Naive thymus-derived CD4-positive, alpha-beta T cell (primary cell): Measurements from ENCODE around the gene DEPDC7. TPM values are rescaled to one million over a fixed set of nuclear protein-coding genes. Genes with fewer than 3 reads are reported as not detected.

Source experiments
- ATAC-seq: fragments of 150-1000 bp; cut with Tn5 transposase; 2 replicates; pipeline ENCODE4 v1.10.0; 2021; ENCODE audit warnings: mild to moderate bottlenecking, moderate library complexity
- CTCF ChIA-PET: fragments of 350-600 bp; sonication (Branson Sonifier 250); formaldehyde crosslinking; loops from one replicate; lab custom pipeline; 2021; ENCODE audit warnings: antibody characterized with exemption; lab: Charles Lee
- POLR2A ChIA-PET: fragments of 350-600 bp; sonication (Branson Sonifier 250); formaldehyde crosslinking; loops from one replicate; lab custom pipeline; 2021; ENCODE audit warnings: antibody characterized with exemption, inconsistent platforms; lab: Charles Lee
- DNase-seq, 9 donors: peaks; one replicate each; pipeline versions ENCODE4 v3.0.0 to v3.0.0-alpha.2; 2020 to 2022; ENCODE audit warnings: mixed read lengths in 1 of 9
- H3K27ac ChIP-seq: one replicate; pipeline ENCODE4 v1.7.0; 2013; ENCODE audit warnings: mild to moderate bottlenecking, low read depth, low read length, moderate library complexity
- H3K27me3 ChIP-seq, 2 donors: one replicate each; pipeline ENCODE4 v1.7.0; 2013; ENCODE audit warnings: low read length in 2 of 2, mild to moderate bottlenecking in 2 of 2, moderate library complexity in 2 of 2; ENCODE audit not compliant: control insufficient read depth in 2 of 2, insufficient read depth in 2 of 2
- H3K36me3 ChIP-seq, 3 experiments: 1 replicate in 2 of 3; 2 replicates in 1 of 3; pipeline ENCODE4 v1.7.0; 2013; ENCODE audit warnings: low read length in 3 of 3, mild to moderate bottlenecking in 3 of 3, moderate library complexity in 1 of 3; ENCODE audit not compliant: insufficient read depth in 3 of 3, control insufficient read depth in 2 of 3
- H3K4me1 ChIP-seq, 2 donors: one replicate each; pipeline ENCODE4 v1.7.0; 2013; ENCODE audit warnings: low read length in 2 of 2, mild to moderate bottlenecking in 2 of 2, moderate library complexity in 1 of 2; ENCODE audit not compliant: control insufficient read depth in 2 of 2, insufficient read depth in 2 of 2
- H3K4me3 ChIP-seq: 2 replicates; pipeline ENCODE4 v1.7.0; 2013; ENCODE audit warnings: mild to moderate bottlenecking, low read length
- H3K9me3 ChIP-seq, 3 experiments: 1 replicate in 2 of 3; 2 replicates in 1 of 3; pipeline ENCODE4 v1.7.0; 2013; ENCODE audit warnings: low read length in 3 of 3; ENCODE audit not compliant: control insufficient read depth in 2 of 3
- H3K27ac Mint-ChIP-seq, 9 donors: one replicate each; pipeline ENCODE4 v1.8.0; 2020 to 2022; ENCODE audit warnings: mixed read lengths in 9 of 9, mild to moderate bottlenecking in 8 of 9, moderate library complexity in 5 of 9, inconsistent platforms in 2 of 9
- H3K27me3 Mint-ChIP-seq, 5 donors: one replicate each; pipeline ENCODE4 v1.8.0; 2021 to 2022; ENCODE audit warnings: mixed read lengths in 5 of 5, mild to moderate bottlenecking in 1 of 5
- H3K36me3 Mint-ChIP-seq, 5 donors: one replicate each; pipeline ENCODE4 v1.8.0; 2020 to 2022; ENCODE audit warnings: mixed read lengths in 5 of 5, mild to moderate bottlenecking in 3 of 5, inconsistent platforms in 1 of 5
- H3K4me1 Mint-ChIP-seq, 7 donors: one replicate each; pipeline ENCODE4 v1.8.0; 2020 to 2022; ENCODE audit warnings: mixed read lengths in 7 of 7, mild to moderate bottlenecking in 3 of 7, inconsistent platforms in 1 of 7
- H3K4me3 Mint-ChIP-seq, 10 donors: one replicate each; pipeline ENCODE4 v1.8.0; 2020 to 2022; ENCODE audit warnings: mild to moderate bottlenecking in 10 of 10, mixed read lengths in 10 of 10, moderate library complexity in 6 of 10, inconsistent platforms in 2 of 10
- H3K9me3 Mint-ChIP-seq, 11 donors: one replicate each; pipeline ENCODE4 v1.8.0; 2020 to 2022; ENCODE audit warnings: mixed read lengths in 11 of 11, mild to moderate bottlenecking in 4 of 11, inconsistent platforms in 1 of 11, moderate library complexity in 1 of 11
- intact Hi-C, 2 donors: fragments of 100-400 bp; cut with micrococcal nuclease; formaldehyde crosslinking; loops; one replicate each; pipeline ENCODE4 v1.15.1; 2023
- polyA plus RNA-seq, 2 donors: library from polyadenylated mRNA; unstranded; fragments of 300-500 nt; fragmentation: Illumina TruSeq; gene quantifications; one replicate each; pipeline ENCODE4 v1.2.3, GENCODE V29; 2021
- total RNA-seq, 6 experiments: library from RNA in 5 of 6; stranded (reverse) in 5 of 6; gene quantifications; 1 replicate in 5 of 6; 2 replicates in 1 of 6; pipeline ENCODE4 v1.2.3 and lab custom pipeline; 2021 to 2026

DEPDC7 gene
- total and polyA plus RNA-seq, 7 experiments from 2014 or later = 0.65 to 9.6 (median 3.2) TPM

GRCh38 chr11:33001281-33001680 lies 14.4 kb upstream of the DEPDC7 start:
- DNase-seq (no peak), ATAC-seq (no peak)
- Mint-ChIP-seq H3K9me3 (peaks cover 0 to 18% (median 11%) of the 10 kb centered on the region in 11 donors), H3K4me3 (no peak overlapping the region), H3K4me1 (peaks cover 16 to 28% (median 24%) of the 10 kb centered on the region in 7 donors), H3K27me3 (peaks cover 0 to 70% (median 0%) of the 10 kb centered on the region in 5 donors), H3K36me3 (peaks cover 0 to 13% (median 2%) of the 10 kb centered on the region in 5 donors), H3K27ac (no peak overlapping the region)
- no peaks in the 10 kb centered on the region for H3K36me3 ChIP-seq
- H3K27ac ChIP-seq = no peak overlapping the region
- H3K27me3 ChIP-seq = no peaks in the 10 kb centered on the region
- no peaks in the 10 kb centered on the region for H3K9me3 ChIP-seq
- peaks cover 4 to 20% of the 10 kb centered on the region in 2 donors for H3K4me1 ChIP-seq
- ChIA-PET POLR2A (interaction anchor here (0.6 kb wide), 1 partner anchor 20 kb away, joined by 3 read pairs; no protein-coding TSS in a partner anchor), CTCF (no interaction called here)
- no peak overlapping the region for H3K4me3 ChIP-seq
- intact Hi-C loops = loop anchor here in 1 of 2 donors (5.0 kb wide), 1 partner anchor 36 kb away; the partner anchor contains the start of gene TCP11L1

- H3K36me3 Mint-ChIP-seq = peaks cover 0 to 13% (median 2%) of the 10 kb centered on the region in 5 donors
- H3K27ac Mint-ChIP-seq = no peak overlapping the region
- POLR2A ChIA-PET = interaction anchor here (0.6 kb wide), 1 partner anchor 21 kb away, joined by 3 read pairs; no protein-coding TSS in a partner anchor
- H3K27me3 Mint-ChIP-seq = peaks cover 0 to 70% (median 0%) of the 10 kb centered on the region in 5 donors
- H3K4me1 Mint-ChIP-seq = peaks cover 16 to 35% (median 30%) of the 10 kb centered on the region in 7 donors
- H3K4me1 ChIP-seq = peaks cover 4 to 25% of the 10 kb centered on the region in 2 donors
- H3K27ac ChIP-seq = no peak overlapping the region
- ATAC-seq (no peak), DNase-seq (no peak)
- no peaks in the 10 kb centered on the region for H3K27me3 ChIP-seq
- no peaks in the 10 kb centered on the region for H3K9me3 ChIP-seq
- no peak overlapping the region for H3K4me3 ChIP-seq
- peaks cover 0 to 18% (median 11%) of the 10 kb centered on the region in 11 donors for H3K9me3 Mint-ChIP-seq
- H3K4me3 Mint-ChIP-seq = no peak overlapping the region
- CTCF ChIA-PET = no interaction called here
- H3K36me3 ChIP-seq = no peaks in the 10 kb centered on the region
- intact Hi-C loops = loop anchor here in 1 of 2 donors (5.0 kb wide), 1 partner anchor 35 kb away; the partner anchor contains the start of gene TCP11L1
Observed at GRCh38 chr11:33001751-33002542, 13.7 kb upstream of the DEPDC7 start.

GRCh38 chr11:33005175-33005574 lies 10.5 kb upstream of the DEPDC7 start:
- POLR2A ChIA-PET = interaction anchor here (0.6 to 1.2 kb wide), 4 partner anchors 11 to 158 kb away, joined by 3 to 4 read pairs (median 4); partner anchors contain the start of gene DEPDC7
- ATAC-seq (peak; percentile 92), DNase-seq (peak in 7 of 9 donors; percentile 48 to 69 (median 61))
- no peak overlapping the region for H3K27ac ChIP-seq
- peak overlapping the region; percentile 25 to 81 (median 69) for H3K4me3 Mint-ChIP-seq
- H3K4me1 Mint-ChIP-seq = peaks cover 16 to 46% (median 41%) of the 10 kb centered on the region in 7 donors
- H3K36me3 ChIP-seq = no peaks in the 10 kb centered on the region
- H3K27ac Mint-ChIP-seq = peak overlapping the region in 8 of 9 donors; percentile 8 to 77 (median 54)
- H3K27me3 Mint-ChIP-seq = peaks cover 0 to 64% (median 0%) of the 10 kb centered on the region in 5 donors
- no peaks in the 10 kb centered on the region for H3K9me3 ChIP-seq
- H3K27me3 ChIP-seq = no peaks in the 10 kb centered on the region
- CTCF ChIA-PET = interaction anchor here (0.8 to 1.0 kb wide), 2 partner anchors 21 to 29 kb away, joined by 3 to 4 read pairs; no protein-coding TSS in a partner anchor
- H3K4me3 ChIP-seq = peak overlapping the region; percentile 3
- peaks cover 4 to 25% of the 10 kb centered on the region in 2 donors for H3K4me1 ChIP-seq
- intact Hi-C loops = loop anchor here in 1 of 2 donors (2.0 kb wide), 1 partner anchor 20 kb away; no protein-coding TSS in a partner anchor
- H3K36me3 Mint-ChIP-seq = peaks cover 0 to under 1% (median 0%) of the 10 kb centered on the region in 5 donors
- H3K9me3 Mint-ChIP-seq = peaks cover 0 to 2% (median 0%) of the 10 kb centered on the region in 11 donors

GRCh38 chr11:33006010-33006409 lies 9.7 kb upstream of the DEPDC7 start:
- Histone ChIP-seq H3K27me3 (no peaks in the 10 kb centered on the region), H3K9me3 (no peaks in the 10 kb centered on the region), H3K4me3 (no peak overlapping the region), H3K27ac (no peak overlapping the region), H3K36me3 (no peaks in the 10 kb centered on the region), H3K4me1 (peaks cover 5 to 27% of the 10 kb centered on the region in 2 donors)
- H3K27ac Mint-ChIP-seq = peak overlapping the region in 6 of 9 donors; percentile 42 to 82 (median 68)
- H3K9me3 Mint-ChIP-seq = peaks cover 0 to 2% (median 0%) of the 10 kb centered on the region in 11 donors
- peak overlapping the region in 8 of 10 donors; percentile 19 to 81 (median 70) for H3K4me3 Mint-ChIP-seq
- no peak for DNase-seq
- intact Hi-C loops = no loop called here
- peaks cover 0 to 66% (median 0%) of the 10 kb centered on the region in 5 donors for H3K27me3 Mint-ChIP-seq
- ChIA-PET POLR2A (interaction anchor here (0.7 to 0.8 kb wide), 2 partner anchors 16 to 37 kb away, joined by 3 read pairs; no protein-coding TSS in a partner anchor), CTCF (interaction anchor here (1.0 kb wide), 1 partner anchor 30 kb away, joined by 3 read pairs; no protein-coding TSS in a partner anchor)
- no peak for ATAC-seq
- peaks cover 20 to 54% (median 50%) of the 10 kb centered on the region in 7 donors for H3K4me1 Mint-ChIP-seq
- H3K36me3 Mint-ChIP-seq = no peaks in the 10 kb centered on the region

GRCh38 chr11:33013755-33014154 lies 1.9 kb upstream of the DEPDC7 start:
- intact Hi-C loops = loop anchor here (2.0 to 10.0 kb wide), 5 partner anchors 119 to 1041 kb away; partner anchors contain the start of genes CAPRIN1 (in 1 of the 2), CSTF3 (in 1 of the 2), HIPK3 (in 1 of the 2) and QSER1 (in 1 of the 2)
- H3K27me3 ChIP-seq = peaks cover 0 to 7% of the 10 kb centered on the region in 2 donors
- H3K36me3 ChIP-seq = no peaks in the 10 kb centered on the region
- Mint-ChIP-seq H3K27ac (no peak overlapping the region), H3K9me3 (no peaks in the 10 kb centered on the region), H3K27me3 (peaks cover 0 to 73% (median 5%) of the 10 kb centered on the region in 5 donors), H3K36me3 (peaks cover 0 to 2% (median 0%) of the 10 kb centered on the region in 5 donors), H3K4me1 (peaks cover 14 to 74% (median 66%) of the 10 kb centered on the region in 7 donors), H3K4me3 (peak overlapping the region in 3 of 10 donors; percentile 16 to 87 (median 42))
- H3K27ac ChIP-seq = no peak overlapping the region
- no peak for ATAC-seq
- ChIA-PET CTCF (interaction anchor here (1.1 kb wide), 1 partner anchor 12 kb away, joined by 3 read pairs; no protein-coding TSS in a partner anchor), POLR2A (interaction anchor here (2.9 kb wide), 1 partner anchor 26 kb away, joined by 16 read pairs; the partner anchor contains the start of gene TCP11L1)
- H3K9me3 ChIP-seq = no peaks in the 10 kb centered on the region
- no peak overlapping the region for H3K4me3 ChIP-seq
- H3K4me1 ChIP-seq = peaks cover 14 to 24% of the 10 kb centered on the region in 2 donors
- no peak for DNase-seq

GRCh38 chr11:33016654-33017053 lies 976 bp downstream of the DEPDC7 start:
- H3K27ac Mint-ChIP-seq = peak overlapping the region in 6 of 9 donors; percentile 19 to 76 (median 58)
- no peak for DNase-seq
- H3K4me1 Mint-ChIP-seq = peaks cover 11 to 71% (median 56%) of the 10 kb centered on the region in 7 donors
- no peaks in the 10 kb centered on the region for H3K9me3 ChIP-seq
- H3K9me3 Mint-ChIP-seq = no peaks in the 10 kb centered on the region
- intact Hi-C loops = loop anchor here (5.0 to 10.0 kb wide), 3 partner anchors 36 to 1038 kb away; partner anchors contain the start of genes CAPRIN1 (in 1 of the 2) and EIF3M (in 1 of the 2)
- H3K27me3 ChIP-seq = peaks cover 0 to 7% of the 10 kb centered on the region in 2 donors
- H3K36me3 ChIP-seq = no peaks in the 10 kb centered on the region
- peak overlapping the region; percentile 65 for H3K4me3 ChIP-seq
- ChIA-PET CTCF (interaction anchor here (1.8 kb wide), 1 partner anchor 49 kb away, joined by 12 read pairs; no protein-coding TSS in a partner anchor), POLR2A (interaction anchor here (0.9 to 2.9 kb wide), 7 partner anchors 11 to 49 kb away, joined by 3 to 16 read pairs (median 4); partner anchors contain the start of gene TCP11L1)
- peaks cover 0 to 73% (median 5%) of the 10 kb centered on the region in 5 donors for H3K27me3 Mint-ChIP-seq
- peak overlapping the region; percentile 79 to 91 (median 88) for H3K4me3 Mint-ChIP-seq
- ATAC-seq = no peak
- H3K4me1 ChIP-seq = peaks cover 9 to 23% of the 10 kb centered on the region in 2 donors
- no peak overlapping the region for H3K27ac ChIP-seq
- peaks cover 0 to 3% (median 0%) of the 10 kb centered on the region in 5 donors for H3K36me3 Mint-ChIP-seq
